Measurements from ENCODE around the gene NCAPD3. TPM values are rescaled to one million over a fixed set of nuclear protein-coding genes. Genes with fewer than 3 reads are reported as not detected.

Gene NCAPD3
- total RNA-seq, 2 experiments from 2014 or later: 94.4 to 97.2 TPM

- Mint-ChIP-seq H3K36me3 (ENCODE audit: low read depth) (peaks cover 34% of the 10 kb centered on the region), H3K27ac (no peak overlapping the region), H3K9me3 (no peaks in the 10 kb centered on the region), H3K4me1 (peaks cover 41% of the 10 kb centered on the region), H3K4me3 (no peak overlapping the region), H3K27me3 (no peaks in the 10 kb centered on the region)
- POLR2A ChIA-PET: interaction anchor here (1.2 to 10.5 kb wide), 5 partner anchors 8 to 26 kb away, joined by 3 to 116 read pairs (median 6); partner anchors contain the start of genes GLB1L3, NCAPD3 and VPS26B
- DNase-seq: no peak
- CTCF ChIA-PET: interaction anchor here (1.2 to 3.3 kb wide), 3 partner anchors 11 to 26 kb away, joined by 4 to 23 read pairs (median 10); partner anchors contain the start of gene GLB1L3
Observed at GRCh38 chr11:134250675-134251074, 26.9 kb upstream of the NCAPD3 start.

- no peak overlapping the region for H3K4me3 Mint-ChIP-seq
- CTCF ChIA-PET: interaction anchor here (1.2 to 2.9 kb wide), 3 partner anchors 16 to 200 kb away, joined by 4 to 10 read pairs (median 4); partner anchors contain the start of gene GLB1L3
- no peak overlapping the region for H3K27ac Mint-ChIP-seq
- DNase-seq: no peak
- H3K27me3 Mint-ChIP-seq: no peaks in the 10 kb centered on the region
- peaks cover 34% of the 10 kb centered on the region for H3K36me3 Mint-ChIP-seq (ENCODE audit: low read depth)
- POLR2A ChIA-PET: interaction anchor here (1.2 to 10.5 kb wide), 4 partner anchors 8 to 26 kb away, joined by 5 to 116 read pairs (median 8); partner anchors contain the start of genes GLB1L3, NCAPD3 and VPS26B
- H3K4me1 Mint-ChIP-seq: peaks cover 36% of the 10 kb centered on the region
- H3K9me3 Mint-ChIP-seq: no peaks in the 10 kb centered on the region
Observed at GRCh38 chr11:134250246-134250645, 26.5 kb upstream of the NCAPD3 start.

GRCh38 chr11:134248910-134249480 is 25.2 kb upstream of the NCAPD3 start:
- no peaks in the 10 kb centered on the region for H3K27me3 Mint-ChIP-seq
- POLR2A ChIA-PET: interaction anchor here (1.2 to 10.5 kb wide), 5 partner anchors 13 to 25 kb away, joined by 3 to 116 read pairs (median 7); partner anchors contain the start of genes NCAPD3 and VPS26B
- peaks cover 43% of the 10 kb centered on the region for H3K36me3 Mint-ChIP-seq (ENCODE audit: low read depth)
- H3K4me3 Mint-ChIP-seq: no peak overlapping the region
- no peaks in the 10 kb centered on the region for H3K9me3 Mint-ChIP-seq
- H3K27ac Mint-ChIP-seq: peak overlapping the region; percentile 62
- peak; percentile 33 for DNase-seq
- CTCF ChIA-PET: interaction anchor here (1.0 to 1.7 kb wide), 5 partner anchors 9 to 199 kb away, joined by 3 to 10 read pairs (median 4); partner anchors contain the start of gene GLB1L3
- peaks cover 26% of the 10 kb centered on the region for H3K4me1 Mint-ChIP-seq

- Mint-ChIP-seq H3K4me1 (peaks cover 17% of the 10 kb centered on the region), H3K27ac (no peak overlapping the region), H3K9me3 (no peaks in the 10 kb centered on the region), H3K4me3 (no peak overlapping the region), H3K36me3 (ENCODE audit: low read depth) (peaks cover 55% of the 10 kb centered on the region), H3K27me3 (no peaks in the 10 kb centered on the region)
- ChIA-PET CTCF (no interaction called here), POLR2A (no interaction called here)
- no peak for DNase-seq
Observed at GRCh38 chr11:134246678-134247077, 22.9 kb upstream of the NCAPD3 start.

- ChIA-PET CTCF (no interaction called here), POLR2A (no interaction called here)
- Mint-ChIP-seq H3K9me3 (no peaks in the 10 kb centered on the region), H3K36me3 (ENCODE audit: low read depth) (peaks cover 54% of the 10 kb centered on the region), H3K27me3 (no peaks in the 10 kb centered on the region), H3K4me1 (peaks cover 13% of the 10 kb centered on the region), H3K27ac (no peak overlapping the region), H3K4me3 (no peak overlapping the region)
- DNase-seq: no peak
Observed at GRCh38 chr11:134246100-134246499, 22.3 kb upstream of the NCAPD3 start.

GRCh38 chr11:134245434-134245833 is 21.7 kb upstream of the NCAPD3 start:
- Mint-ChIP-seq H3K27me3 (no peaks in the 10 kb centered on the region), H3K4me1 (peaks cover 13% of the 10 kb centered on the region), H3K9me3 (no peaks in the 10 kb centered on the region), H3K36me3 (ENCODE audit: low read depth) (peaks cover 50% of the 10 kb centered on the region), H3K27ac (no peak overlapping the region), H3K4me3 (no peak overlapping the region)
- ChIA-PET CTCF (interaction anchor here (1.3 to 2.0 kb wide), 3 partner anchors 17 to 38 kb away, joined by 5 to 13 read pairs (median 6); no protein-coding TSS in a partner anchor), POLR2A (interaction anchor here (7.5 kb wide), 1 partner anchor 21 kb away, joined by 58 read pairs; the partner anchor contains the start of genes NCAPD3 and VPS26B)
- DNase-seq: no peak

GRCh38 chr11:134244593-134244992 is 20.8 kb upstream of the NCAPD3 start:
- Mint-ChIP-seq H3K27me3 (no peaks in the 10 kb centered on the region), H3K9me3 (no peaks in the 10 kb centered on the region), H3K36me3 (ENCODE audit: low read depth) (peaks cover 56% of the 10 kb centered on the region), H3K4me3 (no peak overlapping the region), H3K4me1 (peaks cover 13% of the 10 kb centered on the region), H3K27ac (no peak overlapping the region)
- POLR2A ChIA-PET: interaction anchor here (1.0 to 7.5 kb wide), 3 partner anchors 9 to 20 kb away, joined by 3 to 58 read pairs (median 5); partner anchors contain the start of genes ACAD8, NCAPD3, THYN1 and VPS26B
- DNase-seq: no peak
- CTCF ChIA-PET: interaction anchor here (0.8 to 2.0 kb wide), 13 partner anchors 8 to 317 kb away, joined by 3 to 13 read pairs (median 5); partner anchors contain the start of genes ACAD8, GLB1L3, NCAPD3 and THYN1

- Mint-ChIP-seq H3K9me3 (no peaks in the 10 kb centered on the region), H3K4me1 (peaks cover 7% of the 10 kb centered on the region), H3K27me3 (no peaks in the 10 kb centered on the region), H3K36me3 (ENCODE audit: low read depth) (peaks cover 54% of the 10 kb centered on the region), H3K4me3 (no peak overlapping the region), H3K27ac (no peak overlapping the region)
- ChIA-PET POLR2A (interaction anchor here (0.7 to 7.5 kb wide), 4 partner anchors 9 to 194 kb away, joined by 3 to 58 read pairs (median 4); partner anchors contain the start of genes ACAD8, NCAPD3, THYN1 and VPS26B), CTCF (interaction anchor here (0.8 to 2.0 kb wide), 13 partner anchors 8 to 316 kb away, joined by 3 to 13 read pairs (median 5); partner anchors contain the start of genes ACAD8, GLB1L3, NCAPD3 and THYN1)
- DNase-seq: no peak
Observed at GRCh38 chr11:134243913-134244312, 20.1 kb upstream of the NCAPD3 start.

GRCh38 chr11:134242376-134242775 is 18.6 kb upstream of the NCAPD3 start:
- Mint-ChIP-seq H3K4me1 (no peaks in the 10 kb centered on the region), H3K9me3 (no peaks in the 10 kb centered on the region), H3K36me3 (ENCODE audit: low read depth) (peaks cover 46% of the 10 kb centered on the region), H3K4me3 (no peak overlapping the region), H3K27me3 (no peaks in the 10 kb centered on the region), H3K27ac (no peak overlapping the region)
- CTCF ChIA-PET: interaction anchor here (0.6 to 1.6 kb wide), 2 partner anchors 18 to 22 kb away, joined by 3 to 4 read pairs; partner anchors contain the start of gene VPS26B
- POLR2A ChIA-PET: interaction anchor here (1.9 to 7.5 kb wide), 2 partner anchors 9 to 18 kb away, joined by 6 to 58 read pairs; partner anchors contain the start of genes NCAPD3 and VPS26B
- DNase-seq: no peak

- Mint-ChIP-seq H3K27ac (no peak overlapping the region), H3K9me3 (no peaks in the 10 kb centered on the region), H3K36me3 (ENCODE audit: low read depth) (peaks cover 49% of the 10 kb centered on the region), H3K4me3 (no peak overlapping the region), H3K27me3 (no peaks in the 10 kb centered on the region), H3K4me1 (no peaks in the 10 kb centered on the region)
- CTCF ChIA-PET: interaction anchor here (1.2 to 2.0 kb wide), 3 partner anchors 16 to 32 kb away, joined by 3 to 8 read pairs (median 4); partner anchors contain the start of gene VPS26B
- POLR2A ChIA-PET: interaction anchor here (7.5 kb wide), 1 partner anchor 16 kb away, joined by 58 read pairs; the partner anchor contains the start of genes NCAPD3 and VPS26B
- DNase-seq: no peak
Observed at GRCh38 chr11:134240592-134240991, 16.8 kb upstream of the NCAPD3 start.

- Mint-ChIP-seq H3K9me3 (no peaks in the 10 kb centered on the region), H3K27me3 (no peaks in the 10 kb centered on the region), H3K4me1 (no peaks in the 10 kb centered on the region), H3K27ac (no peak overlapping the region), H3K36me3 (ENCODE audit: low read depth) (peaks cover 44% of the 10 kb centered on the region), H3K4me3 (no peak overlapping the region)
- DNase-seq: no peak
- POLR2A ChIA-PET: interaction anchor here (7.5 kb wide), 1 partner anchor 14 kb away, joined by 58 read pairs; the partner anchor contains the start of genes NCAPD3 and VPS26B
- CTCF ChIA-PET: interaction anchor here (1.1 to 1.6 kb wide), 3 partner anchors 10 to 32 kb away, joined by 3 to 5 read pairs (median 4); partner anchors contain the start of gene VPS26B
Observed at GRCh38 chr11:134238956-134239355, 15.2 kb upstream of the NCAPD3 start.

- no peak overlapping the region for H3K4me3 Mint-ChIP-seq
- H3K36me3 Mint-ChIP-seq (ENCODE audit: low read depth): peaks cover 36% of the 10 kb centered on the region
- H3K27ac Mint-ChIP-seq: no peak overlapping the region
- POLR2A ChIA-PET: interaction anchor here (0.8 to 1.0 kb wide), 2 partner anchors 13 to 81 kb away, joined by 3 to 4 read pairs; partner anchors contain the start of genes NCAPD3 and VPS26B
- no peaks in the 10 kb centered on the region for H3K27me3 Mint-ChIP-seq
- H3K9me3 Mint-ChIP-seq: no peaks in the 10 kb centered on the region
- peaks cover 7% of the 10 kb centered on the region for H3K4me1 Mint-ChIP-seq
- CTCF ChIA-PET: no interaction called here
- DNase-seq: no peak
Observed at GRCh38 chr11:134237557-134237922, 13.8 kb upstream of the NCAPD3 start.

Data from activated CD4-positive, alpha-beta memory T cell treated with anti-CD3 and anti-CD28 coated beads, Interleukin-2, amount 10 ng/mL, durations not matched to agents 7 days and 5 days (primary cell).